ENCODE results near the gene ARAP1.

The ARAP1 gene

DNA sequence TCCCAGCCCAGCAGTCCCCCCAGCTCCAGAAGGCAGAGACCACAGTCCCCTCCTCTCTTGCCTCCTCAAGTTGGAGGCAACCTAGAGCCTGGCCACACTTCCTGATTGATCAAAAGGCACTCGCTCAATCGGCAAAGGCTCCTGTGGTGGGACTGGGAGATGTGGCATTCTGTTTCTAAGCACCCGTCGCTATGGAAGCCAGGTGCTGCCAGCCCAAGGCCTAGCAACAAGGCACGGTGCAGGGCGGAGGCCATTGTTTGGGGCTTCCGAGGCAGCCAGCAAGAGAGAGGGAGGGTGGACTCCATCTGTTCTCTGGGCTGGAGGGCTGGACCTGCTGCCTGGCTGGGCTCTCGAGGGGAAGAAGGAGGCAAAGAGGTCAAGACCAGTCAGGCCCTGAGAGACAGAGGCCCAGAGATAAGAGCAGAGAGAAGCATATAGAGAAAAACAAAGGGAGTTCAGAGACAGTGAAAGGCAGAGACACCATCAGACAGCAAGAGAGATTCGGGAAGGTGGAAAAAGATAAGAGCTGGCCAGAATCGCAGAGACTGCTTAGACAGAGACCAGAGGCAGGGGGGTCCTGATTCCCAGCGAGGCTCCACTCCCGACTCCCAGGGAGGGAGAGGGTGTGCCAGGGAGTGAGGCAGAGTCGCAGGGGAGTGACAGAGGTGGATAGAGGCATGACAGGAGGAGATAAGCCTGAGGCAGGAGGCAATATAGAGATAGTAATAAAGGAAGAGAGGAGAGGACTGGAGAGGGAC lies 99.2 kb downstream of the ARAP1 start:
- TF ChIP-seq, protein P1, sequence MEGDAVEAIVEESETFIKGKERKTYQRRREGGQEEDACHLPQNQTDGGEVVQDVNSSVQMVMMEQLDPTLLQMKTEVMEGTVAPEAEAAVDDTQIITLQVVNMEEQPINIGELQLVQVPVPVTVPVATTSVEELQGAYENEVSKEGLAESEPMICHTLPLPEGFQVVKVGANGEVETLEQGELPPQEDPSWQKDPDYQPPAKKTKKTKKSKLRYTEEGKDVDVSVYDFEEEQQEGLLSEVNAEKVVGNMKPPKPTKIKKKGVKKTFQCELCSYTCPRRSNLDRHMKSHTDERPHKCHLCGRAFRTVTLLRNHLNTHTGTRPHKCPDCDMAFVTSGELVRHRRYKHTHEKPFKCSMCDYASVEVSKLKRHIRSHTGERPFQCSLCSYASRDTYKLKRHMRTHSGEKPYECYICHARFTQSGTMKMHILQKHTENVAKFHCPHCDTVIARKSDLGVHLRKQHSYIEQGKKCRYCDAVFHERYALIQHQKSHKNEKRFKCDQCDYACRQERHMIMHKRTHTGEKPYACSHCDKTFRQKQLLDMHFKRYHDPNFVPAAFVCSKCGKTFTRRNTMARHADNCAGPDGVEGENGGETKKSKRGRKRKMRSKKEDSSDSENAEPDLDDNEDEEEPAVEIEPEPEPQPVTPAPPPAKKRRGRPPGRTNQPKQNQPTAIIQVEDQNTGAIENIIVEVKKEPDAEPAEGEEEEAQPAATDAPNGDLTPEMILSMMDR (IDR thresholded peaks at IDR 0.05; ENCODE audit: control insufficient read depth, extremely low read depth, insufficient read depth) = no peak

DNA sequence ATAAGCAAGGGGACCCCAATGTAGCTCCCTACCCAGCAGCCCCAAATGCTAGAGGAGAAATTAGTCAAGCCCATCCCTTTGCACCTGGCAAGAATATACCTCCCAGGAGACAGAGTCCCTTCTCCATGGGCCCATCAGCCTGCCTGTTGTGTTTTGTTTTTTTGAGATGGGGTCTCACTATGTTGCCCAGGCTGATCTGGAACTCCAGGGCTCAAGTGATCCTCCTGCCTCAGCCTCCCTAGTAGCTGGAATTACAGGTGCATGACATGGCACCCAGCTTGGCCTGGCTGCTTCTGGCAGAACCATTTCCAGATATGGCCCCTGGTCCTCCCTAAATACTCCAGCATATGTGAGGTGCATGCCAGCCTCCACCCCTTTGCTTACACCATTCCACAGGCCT lies 100.1 kb downstream of the ARAP1 start:
- DNase-seq (ENCODE audit: low read depth) = no peak
- TF ChIP-seq, protein P1 (IDR thresholded peaks at IDR 0.05; ENCODE audit: control insufficient read depth, extremely low read depth, insufficient read depth) = no peak
- H3K4me3 ChIP-seq (ENCODE audit: low read depth, low read length) = no peak overlapping the region

More for the DNA sequence above, 99.2 kb downstream of the ARAP1 start:
- H3K4me3 ChIP-seq (ENCODE audit: low read depth, low read length) = no peak overlapping the region
- DNase-seq (ENCODE audit: low read depth) = no peak

DNA sequence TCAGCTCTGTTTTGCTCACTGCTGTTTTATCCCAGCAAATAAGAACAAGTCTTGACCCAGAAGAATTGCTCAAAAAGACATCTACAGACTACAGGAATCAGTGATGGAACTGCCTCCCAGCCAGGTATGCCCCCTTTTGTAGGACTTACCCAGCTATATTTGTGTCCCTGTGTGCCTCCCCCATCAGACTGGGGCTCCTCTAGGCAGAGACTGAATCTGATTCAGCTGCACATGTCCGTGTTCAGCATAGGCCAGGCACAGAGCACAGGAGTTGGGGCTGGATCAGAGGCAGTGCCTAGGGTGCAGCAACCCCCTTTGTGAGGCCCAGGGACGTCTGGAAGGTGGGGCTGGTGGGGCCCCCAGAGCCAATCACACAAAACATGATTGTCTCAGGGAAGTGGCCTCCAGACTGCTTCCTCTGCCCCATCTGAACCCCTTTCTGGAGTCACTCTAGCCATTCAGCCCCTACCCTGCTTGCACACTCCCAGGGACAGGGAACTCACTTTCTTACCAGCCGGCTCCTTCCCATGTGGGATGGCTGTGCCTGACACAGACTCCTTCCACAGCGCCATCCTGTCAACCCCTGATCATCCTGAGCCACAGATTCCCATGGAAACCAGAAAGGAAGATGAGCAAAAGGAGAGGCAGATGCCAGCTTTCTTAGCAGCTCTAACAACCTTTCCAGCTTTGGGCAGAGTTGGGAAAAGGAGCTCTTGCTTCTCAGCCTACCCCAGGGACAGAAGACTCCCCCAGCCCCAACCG lies 102.8 kb downstream of the ARAP1 start:
- no peak overlapping the region for H3K4me3 ChIP-seq (ENCODE audit: low read depth, low read length)
- TF ChIP-seq, protein P1 (IDR thresholded peaks at IDR 0.05; ENCODE audit: control insufficient read depth, extremely low read depth, insufficient read depth) = no peak
- DNase-seq (ENCODE audit: low read depth) = no peak

DNA sequence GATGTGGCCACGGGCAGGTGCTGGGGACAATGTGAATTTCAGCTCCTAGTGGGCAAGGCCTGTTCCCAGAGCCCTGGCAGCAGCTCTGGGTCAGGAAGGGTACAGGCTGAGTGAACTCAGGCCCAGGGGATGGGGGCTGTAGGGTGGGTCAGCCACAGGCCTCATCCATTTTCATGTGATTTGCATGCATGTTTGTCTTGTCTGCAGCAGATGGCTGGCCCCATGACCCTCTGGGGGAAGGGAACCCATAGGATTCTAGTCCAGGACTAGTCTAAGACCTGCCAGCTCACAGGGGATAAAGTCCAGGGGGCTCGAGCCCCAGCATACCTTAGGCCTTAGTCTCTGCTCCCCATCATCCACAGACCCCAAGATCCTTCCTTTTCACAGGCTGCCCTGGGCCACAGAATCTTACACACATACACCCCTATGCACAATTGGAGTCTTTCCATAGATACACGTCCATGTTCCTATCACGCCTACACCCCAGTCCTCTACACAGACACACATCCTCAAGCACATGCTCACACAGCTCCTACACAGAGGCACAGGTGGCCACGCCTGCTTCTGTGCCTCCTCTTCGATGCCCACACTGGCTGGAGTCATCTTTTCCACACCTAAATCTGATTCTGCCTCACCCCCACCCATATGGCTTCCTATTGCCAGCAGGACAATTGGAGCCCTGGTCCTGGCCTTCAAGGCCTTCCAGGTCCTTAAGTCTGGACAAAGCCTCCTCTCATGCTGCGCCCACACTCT lies 103.6 kb downstream of the ARAP1 start:
- DNase-seq (ENCODE audit: low read depth) = no peak
- H3K4me3 ChIP-seq (ENCODE audit: low read depth, low read length) = no peak overlapping the region
- TF ChIP-seq, protein P1 (IDR thresholded peaks at IDR 0.05; ENCODE audit: control insufficient read depth, extremely low read depth, insufficient read depth) = no peak

DNA sequence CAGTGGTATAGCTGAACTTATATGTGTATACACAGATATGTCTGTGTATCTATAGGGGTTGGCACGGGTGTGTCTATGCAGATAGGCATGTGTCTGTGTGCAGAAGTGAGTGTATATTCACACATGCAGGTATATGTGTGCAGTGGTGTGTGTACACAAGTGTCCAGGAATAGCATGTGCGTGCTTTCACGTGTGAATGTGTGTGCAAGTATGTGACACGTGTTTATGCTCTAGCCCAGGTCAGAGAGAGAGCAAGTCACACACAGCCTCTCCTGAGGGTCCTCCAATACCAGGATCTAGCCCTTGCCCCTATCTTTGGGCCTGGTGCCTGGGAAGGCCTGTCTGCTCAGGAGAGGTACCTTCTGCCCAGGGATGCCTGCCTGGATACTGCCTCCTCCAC lies 104.3 kb downstream of the ARAP1 start:
- TF ChIP-seq, protein P1 (IDR thresholded peaks at IDR 0.05; ENCODE audit: control insufficient read depth, extremely low read depth, insufficient read depth) = no peak
- no peak overlapping the region for H3K4me3 ChIP-seq (ENCODE audit: low read depth, low read length)
- no peak for DNase-seq (ENCODE audit: low read depth)

DNA sequence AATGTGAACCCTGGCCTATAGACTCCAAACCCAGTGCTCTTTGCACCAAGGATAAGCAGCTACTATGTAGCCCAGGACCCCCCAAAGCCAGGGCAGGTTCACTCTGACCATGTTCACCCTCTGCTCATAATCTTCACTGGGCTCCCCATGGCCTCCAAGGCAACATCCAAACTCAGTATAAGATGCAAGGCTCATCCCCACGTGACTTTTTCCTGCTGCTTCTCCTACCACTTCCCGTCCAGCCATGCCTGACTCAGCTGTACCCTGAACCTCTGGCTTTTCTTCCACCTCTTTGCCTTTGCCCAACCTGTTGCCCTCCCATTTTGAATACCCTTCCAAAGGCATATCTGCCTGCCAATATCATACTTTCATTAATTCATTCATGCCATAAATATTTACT lies 105.7 kb downstream of the ARAP1 start:
- DNase-seq (ENCODE audit: low read depth) = no peak
- H3K4me3 ChIP-seq (ENCODE audit: low read depth, low read length) = no peak overlapping the region
- TF ChIP-seq, protein P1 (IDR thresholded peaks at IDR 0.05; ENCODE audit: control insufficient read depth, extremely low read depth, insufficient read depth) = no peak
